HFFc6 (cell line): Measurements from ENCODE around the gene KIF18A. TPM values are rescaled to one million over a fixed set of nuclear protein-coding genes. Genes with fewer than 3 reads are reported as not detected.

ENCODE experiments used
- DNase-seq: peaks from one replicate; pipeline ENCODE4 v3.0.0-alpha.2; 2018
- H3K27ac Mint-ChIP-seq: 2 replicates; pipeline ENCODE4 v1.8.0; 2020; ENCODE audit warnings: mild to moderate bottlenecking, mixed read lengths
- H3K27me3 Mint-ChIP-seq: 2 replicates; pipeline ENCODE4 v1.8.0; 2021; ENCODE audit warnings: mild to moderate bottlenecking, moderate library complexity, mixed read lengths; ENCODE audit not compliant: insufficient read depth
- H3K36me3 Mint-ChIP-seq: 2 replicates; pipeline ENCODE4 v1.8.0; 2021; ENCODE audit warnings: low read depth, mixed read lengths
- H3K4me1 Mint-ChIP-seq: 2 replicates; pipeline ENCODE4 v1.8.0; 2020; ENCODE audit warnings: low read depth, mixed read lengths
- H3K4me3 Mint-ChIP-seq: 2 replicates; pipeline ENCODE4 v1.8.0; 2020; ENCODE audit warnings: mild to moderate bottlenecking, moderate library complexity, mixed read lengths
- H3K9me3 Mint-ChIP-seq: 2 replicates; pipeline ENCODE4 v1.8.0; 2020; ENCODE audit warnings: mild to moderate bottlenecking, mixed read lengths
- total RNA-seq, 6 experiments: library from RNA; stranded (reverse); fragmentation: NEBNext Ultra II Directional; extraction: Animal tissue kit (Norgen Biotek cat#: 25700); gene quantifications; 2 replicates in 1 of 6; 3 replicates in 5 of 6; pipeline ENCODE4 v1.2.3, GENCODE V29; 2021
- TF ChIP-seq, protein P1 (sequence below): fragments of 200-600 bp; sonication (generic); IDR thresholded peaks from 2 replicates; pipeline ENCODE4 v1.5.0; 2021; ENCODE audit warnings: antibody characterized with exemption, mild to moderate bottlenecking

The KIF18A gene
- total RNA-seq, 6 experiments from 2014 or later: 13.1 to 25.4 (median 22.4) TPM

- TF ChIP-seq, protein P1, sequence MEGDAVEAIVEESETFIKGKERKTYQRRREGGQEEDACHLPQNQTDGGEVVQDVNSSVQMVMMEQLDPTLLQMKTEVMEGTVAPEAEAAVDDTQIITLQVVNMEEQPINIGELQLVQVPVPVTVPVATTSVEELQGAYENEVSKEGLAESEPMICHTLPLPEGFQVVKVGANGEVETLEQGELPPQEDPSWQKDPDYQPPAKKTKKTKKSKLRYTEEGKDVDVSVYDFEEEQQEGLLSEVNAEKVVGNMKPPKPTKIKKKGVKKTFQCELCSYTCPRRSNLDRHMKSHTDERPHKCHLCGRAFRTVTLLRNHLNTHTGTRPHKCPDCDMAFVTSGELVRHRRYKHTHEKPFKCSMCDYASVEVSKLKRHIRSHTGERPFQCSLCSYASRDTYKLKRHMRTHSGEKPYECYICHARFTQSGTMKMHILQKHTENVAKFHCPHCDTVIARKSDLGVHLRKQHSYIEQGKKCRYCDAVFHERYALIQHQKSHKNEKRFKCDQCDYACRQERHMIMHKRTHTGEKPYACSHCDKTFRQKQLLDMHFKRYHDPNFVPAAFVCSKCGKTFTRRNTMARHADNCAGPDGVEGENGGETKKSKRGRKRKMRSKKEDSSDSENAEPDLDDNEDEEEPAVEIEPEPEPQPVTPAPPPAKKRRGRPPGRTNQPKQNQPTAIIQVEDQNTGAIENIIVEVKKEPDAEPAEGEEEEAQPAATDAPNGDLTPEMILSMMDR: no peak
- Mint-ChIP-seq H3K9me3 (no peaks in the 10 kb centered on the region), H3K27me3 (no peaks in the 10 kb centered on the region), H3K27ac (no peak overlapping the region), H3K36me3 (peaks cover 16% of the 10 kb centered on the region), H3K4me3 (no peak overlapping the region), H3K4me1 (peaks cover 6% of the 10 kb centered on the region)
- DNase-seq: no peak
Observed at GRCh38 chr11:28038775-28039174, 69.2 kb downstream of the KIF18A start.

- H3K9me3 Mint-ChIP-seq: peaks cover 8% of the 10 kb centered on the region
- no peaks in the 10 kb centered on the region for H3K4me1 Mint-ChIP-seq
- no peak overlapping the region for H3K4me3 Mint-ChIP-seq
- no peak overlapping the region for H3K27ac Mint-ChIP-seq
- DNase-seq: no peak
- peaks cover 28% of the 10 kb centered on the region for H3K36me3 Mint-ChIP-seq
- no peaks in the 10 kb centered on the region for H3K27me3 Mint-ChIP-seq
- TF ChIP-seq, protein P1: no peak
Observed at GRCh38 chr11:28026634-28027290, 81.2 kb downstream of the KIF18A start.

- Mint-ChIP-seq H3K4me3 (no peak overlapping the region), H3K9me3 (no peaks in the 10 kb centered on the region), H3K27me3 (no peaks in the 10 kb centered on the region), H3K36me3 (peaks cover 26% of the 10 kb centered on the region), H3K27ac (peak overlapping the region; percentile 31), H3K4me1 (peaks cover 18% of the 10 kb centered on the region)
- peak; percentile 62 for DNase-seq
- TF ChIP-seq, protein P1: no peak
Observed at GRCh38 chr11:28017816-28018215, 90.1 kb downstream of the KIF18A start.

DNA sequence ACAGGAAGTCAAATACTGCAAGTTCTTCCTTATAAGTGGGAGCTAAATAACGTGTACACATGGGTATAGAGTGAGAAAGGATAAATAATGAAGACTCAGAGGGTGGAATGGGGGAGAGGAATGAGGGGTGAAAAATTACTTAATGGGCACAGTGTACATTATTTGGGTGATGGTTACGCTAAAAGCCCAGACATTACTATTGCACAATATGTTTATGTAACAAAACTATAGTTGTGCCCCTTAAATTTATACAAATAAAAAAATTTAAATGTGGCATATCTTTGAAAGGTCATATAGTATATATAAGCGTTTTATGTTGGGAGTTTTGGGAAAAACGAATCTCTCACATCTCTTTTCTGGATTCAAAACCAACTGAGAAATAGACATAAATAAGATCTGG lies 96.1 kb downstream of the KIF18A start:
- Mint-ChIP-seq H3K36me3 (peaks cover 26% of the 10 kb centered on the region), H3K27me3 (no peaks in the 10 kb centered on the region), H3K27ac (no peak overlapping the region; the same call in 1 of the 2 replicates), H3K4me1 (peaks cover 20% of the 10 kb centered on the region), H3K4me3 (no peak overlapping the region), H3K9me3 (no peaks in the 10 kb centered on the region)
- no peak for DNase-seq
- TF ChIP-seq, protein P1: no peak

DNA sequence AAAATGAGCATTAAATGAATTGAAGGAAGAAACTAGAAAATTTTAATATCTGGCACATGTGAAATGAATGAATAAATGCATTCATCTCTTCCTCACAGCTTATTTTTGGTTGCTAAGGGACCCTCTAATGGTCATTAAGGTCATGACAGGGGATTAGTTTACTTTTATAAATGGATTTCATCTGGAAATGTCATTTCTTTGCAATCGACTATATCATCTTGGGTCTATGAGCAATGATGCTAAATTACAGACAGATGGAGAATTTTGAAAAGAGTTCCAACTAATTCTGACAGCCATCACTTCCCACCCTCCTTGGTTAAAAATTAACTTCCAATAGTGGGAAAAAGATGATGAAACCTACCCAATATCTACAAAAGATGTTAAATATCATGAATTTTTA lies 98.0 kb downstream of the KIF18A start:
- TF ChIP-seq, protein P1: no peak
- peak overlapping the region; percentile 75; the same call in 1 of the 2 replicates for H3K27ac Mint-ChIP-seq
- no peak overlapping the region for H3K4me3 Mint-ChIP-seq
- H3K27me3 Mint-ChIP-seq: no peaks in the 10 kb centered on the region
- no peaks in the 10 kb centered on the region for H3K9me3 Mint-ChIP-seq
- peaks cover 26% of the 10 kb centered on the region for H3K36me3 Mint-ChIP-seq
- no peak for DNase-seq
- H3K4me1 Mint-ChIP-seq: peaks cover 27% of the 10 kb centered on the region
